MG63 (cell line): Measurements from ENCODE around the gene LSR. TPM values are rescaled to one million over a fixed set of nuclear protein-coding genes. Genes with fewer than 3 reads are reported as not detected.
A peak's percentile ranks its signal among the peaks of the same experiment; 100 is the strongest.

ENCODE experiments used
- DNase-seq: peaks from one replicate; pipeline ENCODE4 v3.0.0-alpha.2; 2020
- H3K27me3 ChIP-seq: fragments of 250-450 bp; sonication (Bioruptor Pico); 2 replicates; pipeline ENCODE4 v1.5.1; 2020; ENCODE audit warnings: mild to moderate bottlenecking, moderate library complexity
- H3K36me3 ChIP-seq: fragments of 250-450 bp; sonication (Bioruptor Pico); 2 replicates; pipeline ENCODE4 v1.5.1; 2020; ENCODE audit warnings: mild to moderate bottlenecking, moderate library complexity
- H3K4me3 ChIP-seq: fragments of 250-450 bp; sonication (Bioruptor Pico); 2 replicates; pipeline ENCODE4 v1.5.1; 2020; ENCODE audit warnings: mild to moderate bottlenecking, moderate library complexity
- H3K9me3 ChIP-seq: fragments of 250-450 bp; sonication (Bioruptor Pico); 2 replicates; pipeline ENCODE4 v1.5.1; 2020; ENCODE audit warnings: mild to moderate bottlenecking, moderate library complexity
- total RNA-seq: library from RNA; depleted of rRNA; stranded (reverse); fragments of >200 nt; shearing (Covaris generic); gene quantifications from 2 replicates; pipeline ENCODE4 v1.2.3, GENCODE V29; 2014; ENCODE audit warnings: low replicate concordance; rRNA removed

Gene LSR, protein sequence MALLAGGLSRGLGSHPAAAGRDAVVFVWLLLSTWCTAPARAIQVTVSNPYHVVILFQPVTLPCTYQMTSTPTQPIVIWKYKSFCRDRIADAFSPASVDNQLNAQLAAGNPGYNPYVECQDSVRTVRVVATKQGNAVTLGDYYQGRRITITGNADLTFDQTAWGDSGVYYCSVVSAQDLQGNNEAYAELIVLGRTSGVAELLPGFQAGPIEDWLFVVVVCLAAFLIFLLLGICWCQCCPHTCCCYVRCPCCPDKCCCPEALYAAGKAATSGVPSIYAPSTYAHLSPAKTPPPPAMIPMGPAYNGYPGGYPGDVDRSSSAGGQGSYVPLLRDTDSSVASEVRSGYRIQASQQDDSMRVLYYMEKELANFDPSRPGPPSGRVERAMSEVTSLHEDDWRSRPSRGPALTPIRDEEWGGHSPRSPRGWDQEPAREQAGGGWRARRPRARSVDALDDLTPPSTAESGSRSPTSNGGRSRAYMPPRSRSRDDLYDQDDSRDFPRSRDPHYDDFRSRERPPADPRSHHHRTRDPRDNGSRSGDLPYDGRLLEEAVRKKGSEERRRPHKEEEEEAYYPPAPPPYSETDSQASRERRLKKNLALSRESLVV
- 0.33 TPM in 1 of 2 replicates, not detected in the other for total RNA-seq

DNA sequence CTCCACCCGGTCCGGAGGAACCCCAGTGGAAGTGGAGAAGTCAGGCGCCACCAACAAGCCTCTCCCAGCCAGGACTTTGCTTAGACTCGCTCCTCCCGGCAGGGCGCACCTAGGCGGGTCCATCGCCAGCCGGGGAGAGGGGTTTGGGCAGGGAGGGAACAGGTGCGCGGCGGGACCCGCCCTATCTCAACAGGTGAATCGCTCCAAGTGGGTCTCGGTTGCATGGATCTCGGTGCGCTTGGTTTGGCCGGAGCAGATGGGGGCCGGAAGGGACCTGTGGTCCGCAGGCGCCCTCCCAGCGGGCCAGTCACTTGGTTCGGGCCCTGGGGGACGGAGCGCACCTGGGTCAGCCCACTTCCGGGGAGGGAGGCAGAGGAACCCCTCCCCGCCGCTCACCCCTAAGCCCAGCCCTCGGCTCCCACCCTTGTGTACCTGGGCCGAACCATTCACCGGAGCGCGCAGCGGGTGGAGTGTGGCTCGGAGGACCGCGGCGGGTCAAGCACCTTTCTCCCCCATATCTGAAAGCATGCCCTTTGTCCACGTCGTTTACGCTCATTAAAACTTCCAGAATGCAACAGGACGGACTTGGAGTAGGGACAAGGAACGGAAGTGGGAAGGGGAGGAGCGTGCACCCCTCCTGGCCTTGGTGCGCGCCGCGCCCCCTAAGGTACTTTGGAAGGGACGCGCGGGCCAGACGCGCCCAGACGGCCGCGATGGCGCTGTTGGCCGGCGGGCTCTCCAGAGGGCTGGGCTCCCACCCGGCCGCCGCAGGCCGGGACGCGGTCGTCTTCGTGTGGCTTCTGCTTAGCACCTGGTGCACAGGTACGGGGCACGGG, at the start of gene LSR:
LSR (plus strand) TSS at position 693 of the 836 bp plus-strand sequence; CDS start at position 714, 21 bp downstream.
- Histone ChIP-seq H3K36me3 (no peaks in the 10 kb centered on the region), H3K9me3 (peaks cover 8% of the 10 kb centered on the region), H3K4me3 (no peak within 1 kb of the TSS), H3K27me3 (peaks cover 53% of the 10 kb centered on the region)
- no peak for DNase-seq

DNA sequence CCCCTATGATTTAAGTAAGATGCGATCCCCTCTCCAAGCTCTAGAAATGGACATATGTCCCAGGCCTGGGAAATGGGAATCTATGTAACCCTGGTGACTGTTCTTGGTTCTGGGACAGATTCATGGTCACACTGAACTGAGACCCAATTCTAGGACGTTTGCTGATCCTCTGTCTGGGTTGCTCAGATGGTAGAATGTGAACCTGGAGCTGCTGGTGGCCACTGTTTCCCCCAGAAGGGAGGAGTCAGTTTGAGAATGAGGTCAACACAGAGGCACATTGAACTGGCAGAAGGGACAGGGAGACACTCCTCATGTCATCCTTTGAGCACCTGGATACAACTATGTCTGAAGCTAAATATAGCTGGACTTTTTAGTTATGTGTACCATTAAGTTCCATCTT, 49.3 kb upstream of the LSR start:
- H3K4me3 ChIP-seq, result no peak overlapping the region
- no peaks in the 10 kb centered on the region for H3K9me3 ChIP-seq
- H3K36me3 ChIP-seq, result no peaks in the 10 kb centered on the region
- DNase-seq, result no peak
- H3K27me3 ChIP-seq, result peaks cover 2% of the 10 kb centered on the region; the same call in 1 of the 2 replicates

DNA sequence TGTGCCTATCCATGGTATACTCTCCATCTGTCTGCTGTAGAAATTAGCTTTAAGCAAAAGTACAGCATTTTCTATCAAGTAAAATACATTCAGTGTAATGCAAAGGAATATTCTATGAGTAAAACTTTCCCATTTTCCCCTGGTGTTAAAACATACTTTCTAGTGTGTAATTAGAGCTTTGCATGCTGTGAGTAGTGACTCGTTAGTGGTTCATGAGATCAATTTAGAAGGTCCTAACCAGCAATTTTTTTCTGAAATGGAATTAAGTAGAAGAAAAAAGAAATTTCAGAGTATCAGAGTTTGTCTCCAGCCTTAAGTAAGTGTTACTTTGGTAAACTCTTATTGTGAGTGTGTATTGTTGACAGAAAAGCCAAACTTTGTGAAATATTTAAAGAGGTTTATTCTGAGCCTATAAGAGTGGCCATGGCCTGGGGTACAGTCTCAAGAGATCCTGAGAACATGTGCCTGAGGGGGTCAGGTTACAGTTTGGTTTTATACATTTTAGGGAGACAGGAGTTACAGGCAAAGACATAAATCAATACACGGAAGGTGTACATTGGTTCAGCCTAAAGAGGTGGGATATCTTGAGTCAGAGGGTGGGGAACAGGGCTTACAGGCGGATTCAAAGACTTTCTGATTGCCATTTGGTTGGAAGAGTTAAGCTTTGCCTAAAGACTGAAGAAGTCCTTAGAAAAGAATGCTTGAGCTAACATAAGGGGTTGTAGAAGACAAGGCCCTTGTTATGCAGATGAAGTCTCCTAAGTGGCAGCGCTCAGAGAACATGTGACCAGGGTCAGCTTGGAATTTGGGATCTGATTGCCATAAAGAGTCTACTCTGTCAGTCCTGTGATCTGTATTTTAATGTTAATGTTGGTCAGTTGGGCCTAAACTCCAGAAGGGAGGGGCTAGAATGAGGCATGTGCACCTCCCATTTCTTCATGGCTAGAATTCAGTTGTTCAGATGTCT, 45.8 kb upstream of the LSR start:
- H3K36me3 ChIP-seq, result no peaks in the 10 kb centered on the region
- H3K27me3 ChIP-seq, result no peaks in the 10 kb centered on the region
- no peaks in the 10 kb centered on the region for H3K9me3 ChIP-seq
- no peak for DNase-seq
- H3K4me3 ChIP-seq, result no peak overlapping the region

- no peak overlapping the region for H3K4me3 ChIP-seq
- H3K36me3 ChIP-seq, result no peaks in the 10 kb centered on the region
- H3K9me3 ChIP-seq, result no peaks in the 10 kb centered on the region
- no peaks in the 10 kb centered on the region for H3K27me3 ChIP-seq
- no peak for DNase-seq
These were observed 43.7 kb upstream of the LSR start for GRCh38 chr19:35204799-35205732.

- H3K4me3 ChIP-seq, result no peak overlapping the region
- H3K36me3 ChIP-seq, result no peaks in the 10 kb centered on the region
- no peaks in the 10 kb centered on the region for H3K27me3 ChIP-seq
- no peaks in the 10 kb centered on the region for H3K9me3 ChIP-seq
- no peak for DNase-seq
These were observed 43.0 kb upstream of the LSR start for GRCh38 chr19:35205733-35206323.

- DNase-seq, result no peak
- no peaks in the 10 kb centered on the region for H3K9me3 ChIP-seq
- H3K4me3 ChIP-seq, result no peak overlapping the region
These were observed 42.4 kb upstream of the LSR start for GRCh38 chr19:35206379-35206778.

DNA sequence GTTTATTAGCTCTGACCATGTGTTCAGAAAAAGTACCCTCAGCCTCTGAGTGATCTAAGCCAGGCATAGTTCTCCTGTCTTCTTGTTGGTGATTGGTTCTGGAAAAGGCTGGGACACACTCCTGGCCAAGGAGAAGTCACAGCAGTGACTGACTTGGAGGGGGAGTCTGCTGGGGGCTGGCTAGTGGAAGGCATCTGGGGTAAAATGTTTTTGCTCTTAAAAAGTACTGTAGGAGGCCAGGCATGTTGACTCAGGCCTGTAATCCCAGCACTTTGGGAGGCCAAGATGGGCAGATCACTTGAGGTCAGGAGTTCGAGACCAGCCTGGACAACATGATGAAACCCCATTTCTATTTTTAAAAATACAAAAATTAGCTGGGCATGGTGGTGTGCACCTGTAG, 41.9 kb upstream of the LSR start:
- Histone ChIP-seq H3K27me3 (no peaks in the 10 kb centered on the region), H3K4me3 (no peak overlapping the region), H3K9me3 (no peaks in the 10 kb centered on the region), H3K36me3 (no peaks in the 10 kb centered on the region)
- no peak for DNase-seq

More at GRCh38 chr19:35206379-35206778, 42.4 kb upstream of the LSR start:
- Histone ChIP-seq H3K36me3 (no peaks in the 10 kb centered on the region), H3K27me3 (no peaks in the 10 kb centered on the region)

DNA sequence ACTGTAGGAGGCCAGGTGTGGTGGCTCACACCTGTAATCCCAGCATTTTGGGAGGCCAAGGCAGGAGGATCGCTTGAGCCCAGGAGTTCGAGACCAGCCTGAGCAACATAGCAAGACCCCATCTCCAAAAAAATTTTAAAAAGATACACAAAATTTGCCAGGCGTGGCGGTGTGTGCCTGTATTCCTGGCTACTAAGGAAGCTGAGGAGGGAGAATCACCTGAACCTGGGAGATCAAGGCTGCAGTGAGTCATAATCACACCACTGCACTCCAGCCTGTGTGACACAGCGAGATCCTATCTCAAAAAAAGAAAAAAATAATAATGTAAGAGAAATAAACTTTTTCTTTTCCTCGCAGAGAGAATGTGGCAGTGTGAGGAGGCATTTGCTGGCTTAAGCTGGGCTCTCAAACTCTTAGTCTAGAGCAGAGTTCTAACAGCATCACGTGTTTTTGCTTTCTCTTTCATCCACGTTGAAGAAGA, 41.4 kb upstream of the LSR start:
- DNase-seq, result no peak
- no peaks in the 10 kb centered on the region for H3K9me3 ChIP-seq

DNA sequence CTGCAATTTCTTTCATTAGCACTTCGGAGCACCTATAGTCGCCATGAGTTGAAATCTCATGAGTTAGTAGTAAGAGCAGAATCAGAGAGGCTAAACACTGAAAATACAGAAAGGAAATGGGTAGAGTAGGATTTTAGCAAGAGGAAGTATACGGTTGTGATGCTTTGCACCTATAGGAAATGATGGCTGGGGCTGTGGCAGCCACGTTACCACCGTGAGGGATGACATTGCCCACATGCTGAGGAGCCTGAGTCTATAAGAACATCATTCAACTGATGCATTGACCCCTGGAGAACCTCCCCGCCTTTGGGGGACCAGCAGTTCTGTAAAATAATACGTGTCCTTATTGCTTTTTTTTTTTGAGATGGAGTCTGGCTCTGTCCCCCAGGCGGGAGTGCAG, 40.7 kb upstream of the LSR start:
- DNase-seq, result no peak
- no peaks in the 10 kb centered on the region for H3K9me3 ChIP-seq
- H3K27me3 ChIP-seq, result no peaks in the 10 kb centered on the region
- H3K36me3 ChIP-seq, result no peaks in the 10 kb centered on the region
- H3K4me3 ChIP-seq, result no peak overlapping the region

More for the DNA sequence above, 41.4 kb upstream of the LSR start:
- H3K36me3 ChIP-seq, result no peaks in the 10 kb centered on the region
- H3K4me3 ChIP-seq, result no peak overlapping the region
- no peaks in the 10 kb centered on the region for H3K27me3 ChIP-seq

GRCh38 chr19:35209646-35210045, 39.2 kb upstream of the LSR start:
- H3K36me3 ChIP-seq, result no peaks in the 10 kb centered on the region
- H3K4me3 ChIP-seq, result no peak overlapping the region
- DNase-seq, result no peak
- H3K9me3 ChIP-seq, result no peaks in the 10 kb centered on the region
- H3K27me3 ChIP-seq, result no peaks in the 10 kb centered on the region

DNA sequence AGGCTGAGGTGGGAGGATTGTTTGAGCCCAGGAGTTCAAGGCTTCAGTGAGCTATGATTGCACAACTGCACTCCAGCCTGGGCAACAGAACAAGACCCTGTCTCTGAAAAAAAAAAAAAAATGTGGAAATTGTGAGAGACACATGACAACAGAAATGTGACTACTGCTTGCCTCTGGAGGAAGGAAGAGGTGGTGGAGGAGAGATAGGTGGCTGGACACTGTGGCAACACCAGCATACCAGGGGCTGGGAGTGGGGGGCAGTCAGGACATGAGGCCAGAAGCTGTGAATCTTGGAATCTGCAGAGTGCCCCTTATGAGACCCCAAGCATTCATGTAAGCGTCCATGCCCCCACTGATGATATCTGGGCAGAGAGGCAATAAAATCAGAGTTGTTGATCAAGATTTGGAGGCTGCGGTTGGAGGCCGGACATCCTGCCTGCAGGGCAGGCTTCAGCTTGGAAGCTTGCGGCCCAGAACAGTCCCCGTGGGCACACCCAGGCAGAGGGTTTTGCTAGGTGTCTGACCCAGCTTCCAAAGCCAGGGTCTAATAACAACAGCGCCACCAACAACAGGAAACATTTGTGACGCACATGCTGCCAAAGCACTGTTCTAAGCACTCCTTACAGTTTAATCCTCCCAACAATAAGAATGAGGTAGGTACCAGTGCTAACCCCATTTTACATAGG, 37.1 kb upstream of the LSR start:
- no peak overlapping the region for H3K4me3 ChIP-seq
- no peak for DNase-seq
- peaks cover 1% of the 10 kb centered on the region for H3K9me3 ChIP-seq
- H3K36me3 ChIP-seq, result no peaks in the 10 kb centered on the region
- H3K27me3 ChIP-seq, result no peaks in the 10 kb centered on the region; the same call in 1 of the 2 replicates

DNA sequence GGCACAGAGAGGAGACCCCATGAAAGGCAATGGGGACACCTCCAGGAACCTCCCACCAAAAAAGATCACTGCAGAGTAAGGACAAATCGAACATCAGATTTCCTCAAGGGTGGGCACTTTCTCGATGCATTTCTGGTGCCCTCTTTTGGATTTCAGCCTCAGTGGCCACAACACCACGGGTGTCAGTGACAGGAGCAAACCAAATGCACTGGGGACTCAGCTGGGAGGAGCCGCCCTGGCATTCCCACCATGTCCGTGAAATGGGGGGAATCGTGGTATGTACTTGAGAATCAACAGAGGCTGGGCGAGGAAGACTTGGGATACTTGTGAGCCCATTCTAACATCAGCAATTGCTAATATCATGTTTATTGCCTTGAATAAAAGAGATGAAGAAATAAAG, 36.6 kb upstream of the LSR start:
- peaks cover 5% of the 10 kb centered on the region for H3K9me3 ChIP-seq
- no peak overlapping the region for H3K4me3 ChIP-seq
- DNase-seq, result no peak
- H3K27me3 ChIP-seq, result no peaks in the 10 kb centered on the region; the same call in 1 of the 2 replicates
- H3K36me3 ChIP-seq, result no peaks in the 10 kb centered on the region

DNA sequence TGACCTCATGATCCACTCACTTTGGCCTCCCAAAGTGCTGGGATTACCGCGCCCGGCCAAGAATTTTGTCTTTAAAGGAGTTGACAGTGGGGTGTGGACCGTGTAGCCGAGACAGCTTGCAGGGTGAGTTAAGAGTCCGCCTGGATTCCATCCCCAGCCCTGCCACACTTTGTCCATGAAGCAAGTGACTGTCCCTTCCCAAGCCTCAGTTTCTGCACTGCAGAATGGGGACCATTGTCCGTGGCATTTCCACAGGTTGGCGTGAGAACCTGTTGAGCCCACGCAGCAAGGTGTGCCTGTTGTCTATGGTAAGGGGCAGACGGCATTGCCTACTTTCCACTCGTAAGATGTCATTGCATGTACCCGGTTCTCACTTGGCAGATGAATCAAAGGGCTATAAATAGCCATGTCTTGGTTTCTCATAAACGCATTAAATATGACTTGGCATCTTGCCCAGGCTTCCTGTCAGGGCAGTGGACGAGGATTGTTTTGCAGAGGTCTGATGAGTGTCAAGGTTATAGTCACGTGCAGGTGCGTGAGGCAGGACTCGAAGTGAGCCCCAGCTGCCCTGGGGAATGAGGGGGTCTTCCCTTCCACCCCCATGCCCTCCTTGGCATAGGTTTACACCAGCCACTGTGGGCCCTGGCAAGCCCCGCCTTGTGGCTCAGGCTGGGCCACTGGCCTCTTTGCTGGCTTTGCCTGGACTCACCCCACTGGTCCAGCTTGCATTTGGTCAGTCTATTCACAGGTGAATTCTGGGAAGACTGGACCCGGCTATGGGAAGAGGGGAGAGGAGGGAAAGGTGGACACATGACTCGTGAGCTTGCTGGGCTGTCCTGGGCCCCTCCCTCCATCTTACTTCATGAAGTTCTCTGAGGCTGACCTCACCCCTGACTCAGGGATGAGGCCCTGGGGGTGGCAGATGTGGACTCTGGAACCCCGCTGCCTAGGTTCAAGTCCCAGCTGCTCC, 34.9 kb upstream of the LSR start:
- H3K36me3 ChIP-seq, result no peaks in the 10 kb centered on the region
- peaks cover 9% of the 10 kb centered on the region for H3K9me3 ChIP-seq
- DNase-seq, result peak; percentile 26
- no peak overlapping the region for H3K4me3 ChIP-seq
- no peaks in the 10 kb centered on the region; the same call in 1 of the 2 replicates for H3K27me3 ChIP-seq
